ENCODE measurements around the gene CHL1.
A peak's percentile ranks its signal among the peaks of the same experiment; 100 is the strongest.

The CHL1 gene

DNA sequence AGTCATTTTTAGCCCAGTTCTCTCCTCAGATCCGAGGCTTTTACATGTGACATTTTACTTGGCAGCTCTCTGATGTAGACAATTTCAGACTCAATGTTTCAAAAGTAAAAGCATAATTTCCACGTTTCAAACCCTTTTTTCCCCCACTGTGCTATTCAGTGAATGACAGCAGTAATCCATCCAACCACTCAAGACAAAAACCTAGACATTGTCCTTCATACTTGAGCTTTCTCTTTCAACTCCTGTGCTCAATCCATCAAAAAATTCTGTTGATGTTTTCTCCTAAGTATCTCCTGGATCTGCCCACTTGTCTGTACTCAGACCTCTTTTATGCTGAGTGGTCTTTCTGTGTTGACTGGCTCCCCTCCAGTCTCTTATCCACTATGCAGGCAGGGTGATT, 214.7 kb downstream of the CHL1 start:
- no peak for DNase-seq

DNA sequence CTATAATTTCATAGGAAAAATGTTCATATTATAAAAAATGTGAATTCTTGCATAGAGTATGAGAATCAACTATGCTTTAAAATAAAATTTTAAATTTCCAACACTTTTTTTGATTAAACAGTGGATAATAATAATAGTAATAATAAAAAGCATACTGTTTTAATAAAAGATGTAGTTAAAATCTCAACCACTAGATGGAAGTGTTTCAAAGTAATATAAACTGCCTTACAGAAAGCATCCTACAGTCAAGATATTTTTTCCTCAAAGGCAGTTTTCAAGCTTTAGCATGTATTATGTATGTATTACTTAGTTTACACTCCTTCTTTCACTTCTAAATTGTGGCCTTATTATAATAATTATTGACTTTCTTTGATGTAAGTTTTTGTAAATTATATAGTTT, 217.5 kb downstream of the CHL1 start:
- peak; percentile 32 for DNase-seq

DNA sequence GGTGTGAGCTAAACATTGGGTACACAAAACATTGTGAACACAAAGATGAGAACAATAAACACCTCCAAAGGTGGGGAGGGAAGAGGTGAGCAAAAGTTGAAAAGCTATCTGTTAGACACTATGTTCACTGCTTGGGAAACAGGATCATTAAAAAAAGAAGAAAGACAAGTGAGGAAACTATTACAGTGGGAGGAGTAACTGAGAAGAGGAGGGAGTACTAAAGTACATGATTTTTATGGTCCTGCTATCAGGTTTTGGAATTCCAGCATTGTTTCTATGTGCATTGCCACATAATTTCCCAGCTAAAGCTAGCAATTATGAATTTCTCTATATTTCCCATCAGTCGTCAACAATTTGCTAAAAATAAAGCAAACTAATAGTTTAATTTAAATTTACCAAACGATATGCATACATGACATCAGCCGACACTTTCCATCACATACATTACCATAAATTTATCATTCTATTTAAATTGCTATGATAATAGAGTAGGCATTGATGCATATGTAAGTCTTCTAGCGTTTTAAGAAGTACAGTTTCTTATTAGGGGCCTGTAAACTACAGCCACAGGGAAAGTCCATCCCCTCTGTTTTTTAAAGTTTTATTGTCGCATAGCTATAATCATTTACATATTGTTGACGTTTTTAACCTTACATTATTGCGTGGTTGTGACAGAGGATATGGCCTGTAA, 221.8 kb downstream of the CHL1 start:
- no peak for DNase-seq

DNA sequence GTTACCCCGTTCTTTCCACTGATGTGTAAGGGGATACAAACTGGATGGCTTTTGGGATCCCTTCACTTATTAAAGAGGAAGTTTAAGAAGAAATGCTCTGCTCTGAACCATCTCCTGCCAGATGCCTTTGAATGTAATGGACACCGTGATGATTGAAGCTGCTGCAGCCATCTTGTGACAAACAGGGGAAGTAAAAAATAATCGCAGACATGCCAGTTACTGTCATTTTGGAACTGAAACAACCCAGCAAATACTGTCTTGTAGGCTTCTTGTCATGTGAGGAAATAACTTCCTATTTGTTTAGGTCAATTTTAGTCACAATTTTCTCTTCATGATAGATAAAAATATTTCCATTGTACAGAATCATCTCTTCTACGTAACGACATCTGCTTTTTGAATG, 224.0 kb downstream of the CHL1 start:
- no peak for DNase-seq

DNA sequence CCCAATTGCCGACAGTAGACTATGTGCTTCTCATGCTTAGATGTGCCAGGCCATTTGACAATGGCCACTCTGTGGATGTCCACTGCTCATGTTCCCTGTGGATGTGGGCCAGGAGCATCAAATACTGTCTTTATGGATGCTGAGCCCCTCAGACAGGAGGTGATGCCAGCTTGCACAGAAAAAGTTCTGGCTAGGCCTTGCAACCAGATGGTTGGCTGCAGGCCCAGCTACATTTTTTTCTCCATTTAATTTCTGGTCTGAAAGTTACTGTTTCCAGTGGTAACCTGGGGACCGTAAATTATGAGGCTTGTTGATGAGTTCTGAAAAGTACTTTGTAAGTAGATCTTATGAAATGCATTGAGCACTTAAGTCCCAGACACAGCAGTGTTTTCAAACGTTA, 228.5 kb downstream of the CHL1 start:
- no peak for DNase-seq

DNA sequence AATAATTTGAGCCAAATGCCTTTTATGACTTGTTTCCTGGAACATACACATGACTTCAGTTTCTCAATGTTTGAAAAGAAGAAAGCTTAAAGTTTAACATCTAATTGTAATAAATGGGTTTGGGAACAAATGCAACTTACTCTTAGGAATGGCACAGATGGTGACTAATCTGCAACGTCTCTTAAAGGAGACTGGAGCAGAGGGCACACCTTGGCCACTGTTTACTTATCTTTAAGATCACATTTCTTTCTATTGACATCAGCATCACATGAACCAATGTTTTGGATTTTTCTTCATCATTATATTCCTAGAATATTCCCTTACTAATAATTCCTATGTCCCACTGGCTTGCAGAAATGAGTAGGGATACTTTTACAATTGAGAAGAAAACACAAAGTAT, 229.5 kb downstream of the CHL1 start:
- no peak for DNase-seq

DNA sequence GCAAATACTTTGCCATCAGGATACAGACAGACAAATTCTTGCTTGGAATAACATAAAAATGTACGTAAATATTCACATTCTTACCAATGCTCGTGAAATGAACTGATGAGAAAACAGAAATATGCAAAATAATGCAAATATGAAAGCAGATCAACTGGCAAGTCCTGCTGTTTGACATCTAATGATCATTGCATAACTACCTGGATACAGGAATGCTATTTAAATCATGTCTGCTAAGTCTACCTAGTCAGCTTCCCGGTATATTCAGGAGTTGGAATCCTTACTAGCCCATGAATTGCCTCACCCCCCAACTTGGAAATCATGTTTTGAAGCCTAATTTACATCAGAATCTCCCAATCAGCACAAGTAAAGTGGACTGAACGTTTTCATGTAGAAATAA, 230.6 kb downstream of the CHL1 start:
- no peak for DNase-seq

DNA sequence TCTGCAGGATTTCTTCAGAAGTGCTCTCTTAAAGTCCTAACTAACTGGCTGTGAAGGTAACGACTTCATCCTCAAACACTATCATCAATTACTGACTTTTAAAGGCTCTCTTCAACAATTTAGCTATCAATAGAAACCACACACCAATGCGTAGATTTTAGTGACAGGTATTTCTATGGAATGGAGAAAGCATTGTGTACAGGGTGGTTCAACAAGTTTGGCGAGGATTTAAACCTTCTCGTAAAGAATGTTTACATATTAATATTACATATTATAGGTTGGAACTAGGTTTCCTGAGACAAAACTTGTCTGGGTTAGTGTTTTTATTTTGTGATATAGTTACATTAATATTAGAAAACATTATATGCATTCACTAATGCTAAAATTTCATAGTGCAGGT, 233.6 kb downstream of the CHL1 start:
- DNase-seq, result no peak

DNA sequence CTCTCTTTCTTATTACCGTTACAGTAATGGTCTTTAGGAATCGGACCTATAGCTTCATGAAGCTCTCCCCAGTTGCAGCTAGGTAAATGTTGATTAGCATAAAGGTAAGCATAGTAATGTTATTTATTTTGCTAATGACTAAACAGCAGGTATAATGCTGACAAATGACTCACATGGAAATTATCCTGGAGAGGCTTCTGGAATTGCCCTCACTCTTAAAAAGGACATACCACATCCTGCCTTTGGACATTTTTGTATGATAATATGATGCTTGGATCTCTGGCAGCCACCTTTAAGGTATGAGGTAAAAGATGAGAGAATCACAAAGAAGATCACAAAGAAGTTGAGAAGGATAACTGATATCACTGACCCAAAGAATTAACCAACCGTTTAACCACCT, 238.6 kb downstream of the CHL1 start:
- no peak for DNase-seq

DNA sequence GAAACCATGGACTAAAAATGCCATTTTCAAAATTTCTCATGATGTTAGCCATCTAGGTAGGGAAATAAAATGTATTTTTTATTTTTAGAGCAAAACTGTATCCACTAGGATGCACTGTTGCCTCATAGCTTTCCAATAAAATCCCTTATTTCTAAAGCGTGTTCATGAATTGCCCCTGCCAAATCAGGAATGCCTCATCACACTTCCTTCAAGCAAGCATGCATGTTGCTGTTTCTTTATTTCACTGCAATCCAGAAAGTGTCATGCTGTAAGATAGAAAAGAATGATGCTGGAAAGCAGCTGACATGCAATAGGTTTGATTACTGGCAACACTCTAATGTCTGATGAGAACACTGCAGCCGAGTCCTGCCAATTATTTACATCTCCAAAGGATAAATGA, 239.5 kb downstream of the CHL1 start:
- DNase-seq, result no peak

DNA sequence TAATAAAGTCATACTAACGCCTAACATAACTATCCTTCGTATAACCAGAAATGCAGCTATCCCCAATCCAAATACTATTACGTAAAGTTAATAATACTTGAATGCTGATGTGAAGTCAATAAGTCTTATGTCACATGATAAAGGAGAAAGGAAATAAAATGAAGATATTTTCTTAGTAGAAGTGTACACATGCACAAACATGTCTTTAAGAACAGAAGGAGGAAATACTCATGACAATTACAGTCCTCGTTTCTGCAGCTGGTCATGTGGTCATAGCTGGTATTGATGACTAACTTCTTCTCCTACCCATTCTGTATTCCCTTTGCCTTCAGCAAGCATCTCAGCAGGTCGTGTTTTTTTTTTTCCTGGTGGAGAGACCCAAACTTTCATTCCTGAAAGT, 244.3 kb downstream of the CHL1 start:
- no peak for DNase-seq

DNA sequence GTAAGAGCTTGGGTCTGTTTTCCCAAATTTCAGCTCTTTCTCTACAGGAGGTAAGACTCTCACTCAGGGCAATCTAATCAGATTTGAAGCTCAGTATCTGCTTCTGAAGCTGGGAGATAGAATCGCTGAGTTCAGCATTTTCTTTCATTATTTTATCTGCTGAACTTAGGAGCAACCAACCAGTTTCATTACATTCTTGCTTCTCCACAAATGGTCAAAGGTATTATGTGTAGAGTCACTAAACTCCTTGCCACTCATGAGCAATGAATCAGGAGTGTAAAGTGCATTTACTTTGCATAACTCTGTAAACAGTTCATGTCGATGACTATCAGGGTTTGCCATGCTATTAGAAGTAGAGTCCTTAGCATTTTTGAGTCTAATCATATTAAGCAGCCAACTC, 249.4 kb downstream of the CHL1 start:
- no peak for DNase-seq

DNA sequence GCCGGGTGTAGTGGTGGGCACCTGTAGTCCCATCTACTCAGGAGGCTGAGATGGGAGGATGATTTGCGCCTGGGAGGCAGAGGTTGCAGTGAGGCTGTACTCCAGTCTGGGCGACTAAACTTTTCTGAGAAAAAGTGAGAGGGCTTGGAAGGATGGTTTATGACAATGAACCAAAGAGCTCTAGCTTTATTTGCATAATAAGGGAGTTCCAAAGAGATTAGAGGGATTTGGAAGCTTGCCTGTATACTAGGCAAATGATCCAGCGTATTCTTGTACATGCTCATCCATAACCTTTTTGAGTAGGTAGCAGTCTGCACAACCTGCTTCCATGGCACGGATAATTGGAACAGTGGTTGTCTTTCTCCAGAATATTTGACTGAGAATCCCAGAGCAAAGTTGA, 251.1 kb downstream of the CHL1 start:
- no peak for DNase-seq

DNA sequence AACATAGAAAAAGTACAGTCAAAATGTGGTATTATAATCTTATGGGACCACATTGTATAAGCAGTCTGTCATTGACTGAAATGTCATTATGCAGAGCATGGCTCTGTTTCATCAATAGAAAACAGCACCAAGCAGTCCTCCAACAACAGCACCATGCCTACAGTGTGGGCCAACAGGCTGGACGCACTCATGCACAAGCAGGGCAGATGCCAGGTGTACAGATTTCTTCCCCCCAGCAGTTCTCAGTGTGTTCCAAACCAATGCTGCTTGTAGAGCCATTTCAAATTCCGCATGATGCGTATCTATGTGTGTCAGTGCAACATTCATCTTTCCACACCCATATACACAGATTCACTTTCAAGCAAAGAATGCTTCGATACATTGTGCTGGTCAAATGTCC, 253.1 kb downstream of the CHL1 start:
- no peak for DNase-seq

DNA sequence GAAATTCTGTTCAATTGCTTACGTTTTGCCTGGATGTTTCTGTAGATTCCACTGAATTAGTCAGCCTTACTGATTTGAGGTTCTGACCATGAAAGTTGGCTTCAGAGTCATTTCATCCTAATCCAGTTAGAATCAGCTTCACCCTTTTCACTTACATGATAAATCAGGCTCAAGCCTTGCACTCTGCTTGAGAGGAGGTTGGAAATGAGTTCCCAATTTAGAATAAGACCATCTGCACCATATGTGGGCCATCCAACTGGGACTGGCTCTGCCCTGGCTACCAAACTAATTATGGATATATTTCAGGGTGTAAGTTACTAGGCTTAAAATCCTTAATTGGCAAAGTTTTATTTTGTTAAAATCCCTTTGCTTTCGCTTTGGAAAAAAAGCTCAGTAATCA, 255.7 kb downstream of the CHL1 start:
- DNase-seq, result no peak

DNA sequence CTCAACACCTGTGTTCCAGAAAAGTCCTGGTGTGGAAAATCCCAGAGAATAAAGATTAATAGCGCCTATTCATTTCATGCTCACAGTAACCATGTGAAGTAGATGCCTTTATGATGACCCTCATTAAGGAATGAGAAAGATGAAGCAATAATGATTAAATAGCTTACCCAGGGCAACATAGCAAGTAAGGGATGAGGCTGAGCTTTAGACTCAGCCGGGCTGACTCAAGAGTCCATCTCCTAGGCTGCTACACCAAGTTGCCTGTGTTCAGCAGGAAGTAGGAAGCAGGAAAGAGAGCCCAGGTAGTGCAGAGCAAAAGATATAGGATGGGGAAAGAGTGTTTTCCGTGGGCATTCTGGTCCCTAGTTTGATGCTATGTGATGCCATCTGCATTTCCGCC, 256.5 kb downstream of the CHL1 start:
- DNase-seq, result no peak

DNA sequence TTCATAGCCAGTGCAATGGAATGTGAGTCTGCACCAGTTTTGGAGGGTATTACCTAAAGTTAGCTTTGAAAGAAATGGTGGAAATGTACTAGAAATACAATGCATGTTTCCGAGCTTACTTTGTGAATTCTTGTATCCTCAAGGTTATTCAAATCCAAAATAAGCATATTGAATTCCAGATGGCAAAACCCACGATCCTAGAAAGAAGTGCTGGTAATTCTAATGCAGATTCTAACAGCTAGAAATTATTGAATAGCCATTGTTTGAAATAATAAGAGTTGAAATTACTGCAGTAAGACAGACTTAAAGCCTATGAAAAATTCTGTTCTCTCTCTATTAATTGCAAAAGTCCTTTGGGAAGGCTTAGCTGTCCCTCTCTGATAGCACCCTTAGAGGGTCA, 258.4 kb downstream of the CHL1 start:
- no peak for DNase-seq

DNA sequence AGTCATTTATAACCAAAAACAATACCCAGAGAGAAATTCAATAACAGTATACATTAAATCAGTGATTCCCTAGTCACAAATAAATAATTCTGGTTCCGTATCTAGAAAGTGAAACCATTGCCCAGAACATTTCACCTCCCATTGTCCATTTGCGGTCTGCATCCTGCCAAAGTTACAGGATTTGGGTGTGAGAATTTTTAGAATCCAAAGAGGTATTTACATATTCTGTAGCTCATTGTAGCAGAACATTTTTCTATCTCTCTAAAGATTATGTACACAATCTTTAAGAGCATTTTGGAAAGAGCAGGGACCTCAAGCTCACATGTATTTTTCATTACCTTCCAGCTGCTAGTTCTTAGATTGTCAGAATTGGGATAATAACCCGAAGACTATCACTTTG, 261.6 kb downstream of the CHL1 start:
- DNase-seq, result no peak

DNA sequence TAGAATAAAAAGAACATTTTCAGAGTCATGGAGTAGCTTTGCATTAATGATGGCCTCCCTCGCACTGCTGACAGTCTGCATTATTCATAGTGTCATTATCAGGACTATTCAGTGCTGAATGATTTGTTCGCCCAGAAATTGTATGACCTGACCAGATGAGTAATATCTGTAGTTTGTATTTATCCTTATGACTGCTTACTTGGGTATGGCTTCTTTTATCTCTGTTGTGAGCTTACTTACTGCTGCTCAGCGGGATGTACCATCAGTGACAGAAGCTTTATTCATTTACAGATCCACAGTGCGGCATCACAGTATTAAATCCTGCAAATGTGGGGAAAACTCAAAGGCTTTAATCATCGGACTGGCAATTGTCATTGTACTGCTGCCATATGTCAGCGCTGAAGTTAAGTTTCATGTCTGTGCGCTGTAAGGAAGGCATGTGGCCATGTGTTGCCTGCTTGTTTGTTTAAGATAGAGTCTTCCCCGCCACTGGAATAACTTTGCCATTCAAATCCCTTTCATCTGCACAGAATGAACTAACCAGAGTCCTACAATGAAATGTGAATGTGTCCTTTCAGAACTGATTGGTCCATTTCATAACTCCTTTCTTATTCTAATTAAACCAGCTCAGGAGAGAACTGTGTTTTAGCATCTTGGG, 262.2 kb downstream of the CHL1 start:
- DNase-seq, result no peak

All from NCI-H1105 treated with DMSO at 0.1 percent for 48 hours (cell line).